Spleen (tissue), 11 donors: Measurements from ENCODE around the gene HMGB2. TPM values are rescaled to one million over a fixed set of nuclear protein-coding genes. Genes with fewer than 3 reads are reported as not detected.
A peak's percentile ranks its signal among the peaks of the same experiment; 100 is the strongest.

Experiments used
- DNase-seq: peaks from one replicate; pipeline ENCODE4 v3.0.0-alpha.2; 2020
- H3K27ac ChIP-seq, 8 donors: fragments of 200-600 bp; sonication (generic) in 7 of 8; 1 replicate in 4 of 8; 2 replicates in 4 of 8; pipeline versions ENCODE4 v1.5.0 to v1.8.0; 2016 to 2021; ENCODE audit warnings: inconsistent platforms in 4 of 8, mild to moderate bottlenecking in 4 of 8, moderate library complexity in 1 of 8
- H3K27me3 ChIP-seq, 7 donors: fragments of 200-600 bp; sonication (generic) in 6 of 7; replicated peaks in 1 of 7; 1 replicate in 4 of 7; 2 replicates in 3 of 7; pipeline versions ENCODE4 v1.5.0 to v1.8.0; 2016 to 2021; ENCODE audit warnings: inconsistent platforms in 3 of 7, mild to moderate bottlenecking in 1 of 7
- H3K36me3 ChIP-seq, 6 donors: fragments of 200-600 bp; sonication (generic) in 5 of 6; 1 replicate in 4 of 6; 2 replicates in 2 of 6; pipeline versions ENCODE4 v1.5.0 to v1.8.0; 2016 to 2021; ENCODE audit warnings: inconsistent platforms in 2 of 6
- H3K4me1 ChIP-seq, 6 donors: fragments of 200-600 bp; sonication (generic) in 5 of 6; 1 replicate in 3 of 6; 2 replicates in 3 of 6; pipeline versions ENCODE4 v1.5.0 to v1.8.0; 2016 to 2021; ENCODE audit warnings: inconsistent platforms in 3 of 6
- H3K4me3 ChIP-seq, 8 donors: fragments of 200-600 bp; sonication (generic) in 7 of 8; 1 replicate in 4 of 8; 2 replicates in 4 of 8; pipeline versions ENCODE4 v1.5.0 to v1.8.0; 2016 to 2021; ENCODE audit warnings: inconsistent platforms in 4 of 8, mild to moderate bottlenecking in 4 of 8, moderate library complexity in 2 of 8
- H3K9me3 ChIP-seq, 8 donors: fragments of 200-600 bp; sonication (generic) in 7 of 8; 1 replicate in 4 of 8; 2 replicates in 4 of 8; pipeline versions ENCODE4 v1.5.0 to v1.8.0; 2016 to 2021; ENCODE audit warnings: inconsistent platforms in 4 of 8
- POLR2A ChIP-seq, 3 donors: fragments of 450-650 bp; IDR thresholded peaks; one replicate each; pipeline ENCODE4 v1.5.1; 2017; ENCODE audit warnings: antibody characterized with exemption in 3 of 3, mild to moderate bottlenecking in 1 of 3
- POLR2AphosphoS5 ChIP-seq, 3 donors: sonication (generic); formaldehyde crosslinking; IDR thresholded peaks; one replicate each; pipeline ENCODE4 v1.5.1; 2017; ENCODE audit warnings: antibody characterized with exemption in 3 of 3
- WGBS, 5 donors: extraction: QIAGEN DNeasy Blood & Tissue Kit in 3 of 5; methylation state at CpG; one replicate each; pipeline versions ENCODE4 v1.1.5 to v1.1.7; 2013 to 2018; 5-methylcytosine and 5-hydroxymethylcytosine counted together
- intact Hi-C: fragments of 100-400 bp; cut with DNase I; formaldehyde crosslinking; loops from one replicate; pipeline ENCODE4 v1.15.0; 2023; ENCODE audit warnings: low total_unique reads
- polyA plus RNA-seq, 3 donors: library from polyadenylated mRNA; stranded (reverse); fragments of 200-250 nt; gene quantifications; one replicate each; pipeline ENCODE4 v1.2.1, GENCODE V29; 2013
- total RNA-seq, 7 donors: library from RNA; depleted of rRNA in 3 of 7; stranded (reverse); fragments of >200 nt in 3 of 7; fragmentation: NEBNext Ultra II Directional in 4 of 7; extraction: Animal tissue kit (Norgen Biotek cat#: 25700) in 4 of 7; gene quantifications; one replicate each; pipeline versions ENCODE4 v1.1.0 to v1.2.1, GENCODE V29; 2016 to 2021
- TF ChIP-seq, protein P1 (sequence below), 11 experiments: fragments of 200-600 bp in 7 of 11; fragments of 450-650 bp in 4 of 11; sonication (generic) in 4 of 11; IDR thresholded peaks in 8 of 11; conservative IDR thresholded peaks in 3 of 11; 1 replicate in 7 of 11; 2 replicates in 4 of 11; pipeline versions ENCODE4 v1.4.0 to v1.8.0; 2016 to 2021; ENCODE audit warnings: antibody characterized with exemption in 11 of 11, inconsistent platforms in 4 of 11, mild to moderate bottlenecking in 1 of 11
- donor health status: healthy with polysubstance abuse.
- donor health status: DM: no; HTN: no; CAD: no; lungs with moderate emphysema.
- donor health status: DM: no; HTN: no; CAD: no.
- donor health status: Bipolar disorder and iron deficiency.
- donor health status: healthy.
- donor health status: DM: no; HTN: no; CAD: no.
- donor health status: DM: yes; HTN: yes; CAD: no.

Gene HMGB2
- total and polyA plus RNA-seq, 10 donors: 78.2 to 421 (median 128) TPM

DNA sequence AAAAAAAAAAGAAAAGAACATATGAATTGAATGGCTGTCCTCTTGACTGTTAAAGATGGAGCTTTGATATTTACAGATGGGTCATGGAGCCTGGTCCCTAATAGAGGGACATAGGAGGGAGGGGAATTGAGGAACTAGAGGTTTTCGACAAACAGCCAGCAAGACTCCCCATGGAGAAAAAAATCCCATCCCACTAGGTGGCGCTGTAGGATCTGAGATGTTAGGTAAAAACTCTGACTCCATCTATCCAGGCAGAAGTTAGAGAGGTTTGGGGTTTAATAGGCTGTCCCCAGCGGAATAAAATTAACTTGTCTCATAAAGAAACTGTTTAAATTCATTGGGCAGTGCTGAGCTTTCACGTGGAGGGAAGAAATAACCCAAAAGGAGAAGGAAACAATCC is 45.9 kb downstream of the HMGB2 start:
- intact Hi-C loops: no loop called here
- H3K4me1 ChIP-seq: peaks cover 0 to 11% (median 3%) of the 10 kb centered on the region in 6 donors
- H3K27me3 ChIP-seq: no peaks in the 10 kb centered on the region
- H3K36me3 ChIP-seq: peaks cover 0 to 30% (median 0%) of the 10 kb centered on the region in 6 donors
- H3K9me3 ChIP-seq: peaks cover under 1 to 46% (median 43%) of the 10 kb centered on the region in 8 donors
- TF ChIP-seq POLR2A (IDR thresholded peaks at IDR 0.05) (no peak), POLR2AphosphoS5 (IDR thresholded peaks at IDR 0.05) (no peak)
- TF ChIP-seq, protein P1, sequence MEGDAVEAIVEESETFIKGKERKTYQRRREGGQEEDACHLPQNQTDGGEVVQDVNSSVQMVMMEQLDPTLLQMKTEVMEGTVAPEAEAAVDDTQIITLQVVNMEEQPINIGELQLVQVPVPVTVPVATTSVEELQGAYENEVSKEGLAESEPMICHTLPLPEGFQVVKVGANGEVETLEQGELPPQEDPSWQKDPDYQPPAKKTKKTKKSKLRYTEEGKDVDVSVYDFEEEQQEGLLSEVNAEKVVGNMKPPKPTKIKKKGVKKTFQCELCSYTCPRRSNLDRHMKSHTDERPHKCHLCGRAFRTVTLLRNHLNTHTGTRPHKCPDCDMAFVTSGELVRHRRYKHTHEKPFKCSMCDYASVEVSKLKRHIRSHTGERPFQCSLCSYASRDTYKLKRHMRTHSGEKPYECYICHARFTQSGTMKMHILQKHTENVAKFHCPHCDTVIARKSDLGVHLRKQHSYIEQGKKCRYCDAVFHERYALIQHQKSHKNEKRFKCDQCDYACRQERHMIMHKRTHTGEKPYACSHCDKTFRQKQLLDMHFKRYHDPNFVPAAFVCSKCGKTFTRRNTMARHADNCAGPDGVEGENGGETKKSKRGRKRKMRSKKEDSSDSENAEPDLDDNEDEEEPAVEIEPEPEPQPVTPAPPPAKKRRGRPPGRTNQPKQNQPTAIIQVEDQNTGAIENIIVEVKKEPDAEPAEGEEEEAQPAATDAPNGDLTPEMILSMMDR (IDR thresholded peaks at IDR 0.05 in 8 of 11, conservative IDR thresholded peaks at IDR 0.05 in 3 of 11): peak; percentile 22 to 71 (median 54)
- no peak overlapping the region for H3K27ac ChIP-seq
- peak overlapping the region in 1 of 8 donors; percentile 29 for H3K4me3 ChIP-seq
- WGBS, 5 donors: 55 to 77% (median 72%) methylated on average over 4 of the region's 4 CpGs
- DNase-seq: no peak

- intact Hi-C loops: no loop called here
- H3K27ac ChIP-seq: no peak overlapping the region
- TF ChIP-seq, protein P1 (IDR thresholded peaks at IDR 0.05 in 8 of 11, conservative IDR thresholded peaks at IDR 0.05 in 3 of 11): no peak
- no peak for TF ChIP-seq POLR2A (IDR thresholded peaks at IDR 0.05)
- no peak for TF ChIP-seq POLR2AphosphoS5 (IDR thresholded peaks at IDR 0.05)
- no peak for DNase-seq
- H3K36me3 ChIP-seq: peaks cover 0 to 30% (median 0%) of the 10 kb centered on the region in 6 donors
- no peaks in the 10 kb centered on the region for H3K27me3 ChIP-seq
- H3K4me1 ChIP-seq: peaks cover 0 to 11% (median 3%) of the 10 kb centered on the region in 6 donors
- peaks cover 4 to 53% (median 47%) of the 10 kb centered on the region in 8 donors for H3K9me3 ChIP-seq
- no peak overlapping the region for H3K4me3 ChIP-seq
- 73 to 96% (median 90%) methylated on average over 2 of the region's 2 CpGs for WGBS, 5 donors
Observed at GRCh38 chr4:173287486-173287885, 46.7 kb downstream of the HMGB2 start.

DNA sequence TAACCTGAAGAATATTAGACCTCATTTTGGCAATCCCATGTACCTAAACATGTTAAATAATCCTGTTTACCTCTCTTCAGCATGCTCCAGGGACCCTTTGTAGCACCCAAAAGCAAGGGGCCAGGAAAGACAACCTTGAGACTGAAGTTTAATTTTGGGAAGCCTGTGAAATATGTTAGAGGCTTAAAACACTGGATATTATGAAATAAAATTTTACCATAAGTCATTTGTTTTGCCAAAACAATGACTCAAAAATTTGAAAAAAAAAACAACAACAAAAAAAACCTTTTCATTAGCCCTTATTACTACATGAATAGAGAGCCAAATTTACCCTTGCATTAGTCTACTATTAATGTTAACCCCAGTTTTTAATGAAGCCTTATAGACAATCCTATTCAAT is 49.7 kb downstream of the HMGB2 start:
- intact Hi-C loops: no loop called here
- no peak for TF ChIP-seq POLR2A (IDR thresholded peaks at IDR 0.05)
- TF ChIP-seq, protein P1 (IDR thresholded peaks at IDR 0.05 in 8 of 11, conservative IDR thresholded peaks at IDR 0.05 in 3 of 11): no peak
- no peak for TF ChIP-seq POLR2AphosphoS5 (IDR thresholded peaks at IDR 0.05)
- Histone ChIP-seq H3K4me3 (no peak overlapping the region), H3K36me3 (peaks cover 0 to 35% (median 0%) of the 10 kb centered on the region in 6 donors), H3K27ac (no peak overlapping the region), H3K4me1 (peaks cover 0 to 28% (median 3%) of the 10 kb centered on the region in 6 donors), H3K9me3 (peaks cover 4 to 65% (median 49%) of the 10 kb centered on the region in 8 donors), H3K27me3 (no peaks in the 10 kb centered on the region)
- no peak for DNase-seq

DNA sequence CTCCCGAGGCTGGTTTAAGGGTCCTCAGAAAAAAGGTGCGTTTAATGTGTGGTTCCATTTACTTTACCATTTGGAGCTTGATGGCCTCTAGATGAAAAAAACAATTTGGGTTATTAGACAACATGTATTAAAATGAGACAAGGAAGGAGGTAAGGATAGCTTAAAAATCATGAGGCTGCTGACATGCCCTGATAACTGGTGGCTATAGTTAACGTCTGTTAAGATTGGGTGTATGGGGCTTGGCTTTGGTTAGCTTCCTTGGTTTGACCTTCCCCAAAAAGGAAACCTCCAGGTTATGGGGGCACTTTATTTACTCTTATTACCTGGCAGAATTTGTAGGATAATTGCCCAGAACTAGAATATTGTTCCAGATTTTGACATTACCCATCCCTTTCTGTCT is 51.5 kb downstream of the HMGB2 start:
- H3K27me3 ChIP-seq: no peaks in the 10 kb centered on the region
- DNase-seq: no peak
- TF ChIP-seq, protein P1 (IDR thresholded peaks at IDR 0.05 in 8 of 11, conservative IDR thresholded peaks at IDR 0.05 in 3 of 11): no peak
- TF ChIP-seq POLR2A (IDR thresholded peaks at IDR 0.05) (no peak), POLR2AphosphoS5 (IDR thresholded peaks at IDR 0.05) (no peak)
- no peak overlapping the region for H3K27ac ChIP-seq
- H3K36me3 ChIP-seq: peaks cover 0 to 35% (median 0%) of the 10 kb centered on the region in 6 donors
- peaks cover 4 to 63% (median 46%) of the 10 kb centered on the region in 8 donors for H3K9me3 ChIP-seq
- H3K4me1 ChIP-seq: peaks cover 0 to 17% (median 0%) of the 10 kb centered on the region in 6 donors
- intact Hi-C loops: no loop called here
- WGBS, 5 donors: 82 to 93% (median 91%) methylated on average over 3 of the region's 3 CpGs
- no peak overlapping the region for H3K4me3 ChIP-seq
